ENCODE results near the gene CCDC57. TPM values are rescaled to one million over a fixed set of nuclear protein-coding genes. Genes with fewer than 3 reads are reported as not detected.

The CCDC57 gene
- total RNA-seq, 1 donor from 2014 or later: 92.1 TPM

DNA sequence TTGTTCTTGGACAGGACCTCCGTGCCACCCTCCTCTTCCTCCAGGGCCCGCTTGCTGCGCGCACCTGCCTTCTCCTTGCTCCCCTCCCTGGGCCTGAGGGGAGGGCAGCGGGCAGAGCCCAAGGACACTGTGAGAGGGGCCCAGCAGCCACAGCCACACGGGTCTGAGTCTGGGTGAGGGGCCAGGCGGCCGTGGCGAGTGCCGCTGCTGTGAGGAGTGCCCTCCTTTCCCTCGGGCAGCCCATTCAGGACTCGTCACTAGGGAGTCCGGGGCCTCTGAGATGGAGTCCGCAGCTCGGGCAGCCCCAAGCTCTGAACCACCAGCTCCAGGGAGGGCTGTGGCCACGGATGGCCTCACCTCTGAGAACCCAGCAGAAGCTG is 152.7 kb downstream of the CCDC57 start:
- peaks cover 5% of the 10 kb centered on the region for H3K36me3 Mint-ChIP-seq
- no peaks in the 10 kb centered on the region for H3K27me3 Mint-ChIP-seq (ENCODE audit: low read depth)
- no peak for TF ChIP-seq CTCF (IDR thresholded peaks at IDR 0.05; ENCODE audit: unreplicated experiment)
- H3K4me1 Mint-ChIP-seq: no peaks in the 10 kb centered on the region
- H3K4me3 Mint-ChIP-seq: no peak overlapping the region
- no peak overlapping the region for H3K27ac Mint-ChIP-seq
- H3K9me3 Mint-ChIP-seq: no peaks in the 10 kb centered on the region
- no peak for DNase-seq (ENCODE audit: low spot score in 2 of 2, unreplicated experiment in 2 of 2)

- Mint-ChIP-seq H3K36me3 (peaks cover 5% of the 10 kb centered on the region), H3K9me3 (no peaks in the 10 kb centered on the region), H3K4me1 (no peaks in the 10 kb centered on the region), H3K27me3 (ENCODE audit: low read depth) (no peaks in the 10 kb centered on the region), H3K27ac (no peak overlapping the region), H3K4me3 (no peak overlapping the region)
- no peak for DNase-seq (ENCODE audit: low spot score in 2 of 2, unreplicated experiment in 2 of 2)
- no peak for TF ChIP-seq CTCF (IDR thresholded peaks at IDR 0.05; ENCODE audit: unreplicated experiment)
These were observed 153.2 kb downstream of the CCDC57 start for GRCh38 chr17:82059272-82060000.

GRCh38 chr17:82058855-82059249 is 153.8 kb downstream of the CCDC57 start:
- Mint-ChIP-seq H3K27ac (no peak overlapping the region), H3K27me3 (ENCODE audit: low read depth) (no peaks in the 10 kb centered on the region), H3K4me3 (no peak overlapping the region), H3K4me1 (no peaks in the 10 kb centered on the region), H3K9me3 (no peaks in the 10 kb centered on the region), H3K36me3 (peaks cover 5% of the 10 kb centered on the region)
- TF ChIP-seq CTCF (IDR thresholded peaks at IDR 0.05; ENCODE audit: unreplicated experiment): no peak
- DNase-seq (ENCODE audit: low spot score in 2 of 2, unreplicated experiment in 2 of 2): no peak

DNA sequence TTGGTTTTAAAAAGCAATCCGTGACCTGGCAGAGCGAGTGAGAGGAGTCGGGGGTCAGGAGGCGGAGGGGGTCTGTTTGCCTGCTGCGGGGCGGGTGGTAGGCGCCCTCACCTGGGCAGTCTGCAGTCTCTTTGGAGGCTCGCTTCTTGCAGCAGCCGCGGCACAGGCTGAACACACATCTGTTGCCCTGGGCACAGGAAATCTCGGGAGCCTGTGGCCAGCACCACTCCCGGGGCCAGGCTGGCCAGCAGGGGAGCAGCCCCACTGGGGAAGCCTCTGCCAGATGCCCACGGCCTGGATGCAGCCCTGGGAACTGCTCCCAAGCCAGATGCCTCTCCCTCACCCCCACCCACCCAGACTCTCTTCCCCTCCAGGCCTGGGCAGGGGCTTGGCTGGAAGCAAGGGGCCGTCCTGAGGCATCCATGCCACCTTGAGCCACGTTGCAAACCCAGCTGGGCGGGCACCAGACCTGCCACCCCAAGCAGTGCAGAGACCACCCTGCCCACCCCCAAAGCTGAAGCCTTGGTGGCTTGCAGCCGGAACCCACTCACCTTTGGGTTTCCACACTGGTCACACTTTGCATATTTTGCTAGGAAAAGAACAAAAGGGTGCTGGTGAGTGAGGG is 154.3 kb downstream of the CCDC57 start:
- H3K4me1 Mint-ChIP-seq: peaks cover 2% of the 10 kb centered on the region
- H3K4me3 Mint-ChIP-seq: no peak overlapping the region
- H3K9me3 Mint-ChIP-seq: no peaks in the 10 kb centered on the region
- no peak for DNase-seq (ENCODE audit: low spot score in 2 of 2, unreplicated experiment in 2 of 2)
- H3K27ac Mint-ChIP-seq: no peak overlapping the region
- no peaks in the 10 kb centered on the region for H3K27me3 Mint-ChIP-seq (ENCODE audit: low read depth)
- H3K36me3 Mint-ChIP-seq: peaks cover 5% of the 10 kb centered on the region
- TF ChIP-seq CTCF (IDR thresholded peaks at IDR 0.05; ENCODE audit: unreplicated experiment): no peak

GRCh38 chr17:82056729-82057621 is 155.7 kb downstream of the CCDC57 start:
- H3K9me3 Mint-ChIP-seq: no peaks in the 10 kb centered on the region

More at GRCh38 chr17:82056729-82057621, 155.7 kb downstream of the CCDC57 start:
- Mint-ChIP-seq H3K36me3 (peaks cover 5% of the 10 kb centered on the region), H3K4me3 (no peak overlapping the region), H3K27me3 (ENCODE audit: low read depth) (no peaks in the 10 kb centered on the region), H3K4me1 (peaks cover 6% of the 10 kb centered on the region), H3K27ac (no peak overlapping the region)
- DNase-seq (ENCODE audit: low spot score in 2 of 2, unreplicated experiment in 2 of 2): no peak
- TF ChIP-seq CTCF (IDR thresholded peaks at IDR 0.05; ENCODE audit: unreplicated experiment): no peak
